ENCODE results near the gene FAM120AOS. TPM values are rescaled to one million over a fixed set of nuclear protein-coding genes. Genes with fewer than 3 reads are reported as not detected.

FAM120AOS gene
- total RNA-seq, 2 experiments from 2014 or later: 47.1 to 55.7 TPM

DNA sequence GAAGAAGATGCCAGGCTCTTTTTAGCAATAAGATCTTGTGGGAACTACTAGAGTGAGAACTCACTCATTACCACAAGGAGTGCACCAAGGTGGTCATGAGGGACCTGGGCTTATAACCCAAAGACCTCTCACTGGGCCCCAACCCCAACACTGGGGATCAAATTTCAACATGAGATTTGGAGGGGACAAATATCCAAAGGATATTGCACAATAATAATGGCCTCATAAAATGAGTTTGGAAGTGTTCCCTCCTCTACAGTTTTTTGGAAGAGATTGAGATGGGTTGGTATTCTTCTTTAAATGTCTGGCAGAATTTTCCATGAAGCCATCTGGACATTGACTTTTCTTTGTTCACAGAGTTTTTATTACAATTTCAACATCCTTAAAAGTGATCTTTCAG lies 39.9 kb downstream of the FAM120AOS start:
- CTCF ChIA-PET (ENCODE audit: unreplicated experiment): no interaction called here

DNA sequence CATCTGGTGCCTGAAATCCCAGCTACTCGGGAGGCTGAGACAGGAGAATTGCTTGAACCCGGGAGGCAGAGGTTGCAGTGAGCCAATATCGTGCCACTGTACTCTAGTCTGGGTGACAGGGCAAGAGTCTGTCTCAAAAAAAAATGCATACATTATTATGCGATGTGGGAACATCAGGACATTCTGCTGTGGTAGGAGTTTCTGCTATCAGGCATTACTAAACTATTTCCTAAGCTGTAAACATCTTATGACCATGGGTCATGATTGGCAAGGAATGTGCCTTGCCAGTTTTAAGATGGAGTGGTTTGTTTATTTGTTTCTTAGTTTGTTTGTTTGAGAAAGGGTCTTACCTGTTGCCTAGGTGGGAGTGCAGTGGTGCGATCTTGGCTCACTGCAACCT lies 47.0 kb downstream of the FAM120AOS start:
- Histone ChIP-seq H4K20me1 (ENCODE audit: insufficient read depth, low read length) (no peaks in the 10 kb centered on the region), H3K4me2 (ENCODE audit: low read length) (no peak overlapping the region), H2AFZ (ENCODE audit: low read length) (no peak overlapping the region), H3K79me2 (ENCODE audit: insufficient read depth, low read depth, low read length) (no peaks in the 10 kb centered on the region), H3K36me3 (ENCODE audit: insufficient read depth, low read length) (no peaks in the 10 kb centered on the region), H3K9me2 (ENCODE audit: insufficient read depth, low read length) (no peaks in the 10 kb centered on the region), H3K4me1 (ENCODE audit: insufficient read depth, low read length, poor library complexity, severe bottlenecking) (no peaks in the 10 kb centered on the region), H3K9me3 (ENCODE audit: low read length) (no peaks in the 10 kb centered on the region), H3K27ac (ENCODE audit: low read depth, low read length, poor library complexity, severe bottlenecking) (no peak overlapping the region), H3K4me3 (ENCODE audit: low read depth, low read length, poor library complexity, severe bottlenecking) (no peak overlapping the region)
- DNase-seq (ENCODE audit: low spot score): no peak
- TF ChIP-seq EZH2phosphoT487 (IDR thresholded peaks at IDR 0.05; ENCODE audit: borderline replicate concordance, low read depth, low read length): no peak
- TF ChIP-seq, protein P1, sequence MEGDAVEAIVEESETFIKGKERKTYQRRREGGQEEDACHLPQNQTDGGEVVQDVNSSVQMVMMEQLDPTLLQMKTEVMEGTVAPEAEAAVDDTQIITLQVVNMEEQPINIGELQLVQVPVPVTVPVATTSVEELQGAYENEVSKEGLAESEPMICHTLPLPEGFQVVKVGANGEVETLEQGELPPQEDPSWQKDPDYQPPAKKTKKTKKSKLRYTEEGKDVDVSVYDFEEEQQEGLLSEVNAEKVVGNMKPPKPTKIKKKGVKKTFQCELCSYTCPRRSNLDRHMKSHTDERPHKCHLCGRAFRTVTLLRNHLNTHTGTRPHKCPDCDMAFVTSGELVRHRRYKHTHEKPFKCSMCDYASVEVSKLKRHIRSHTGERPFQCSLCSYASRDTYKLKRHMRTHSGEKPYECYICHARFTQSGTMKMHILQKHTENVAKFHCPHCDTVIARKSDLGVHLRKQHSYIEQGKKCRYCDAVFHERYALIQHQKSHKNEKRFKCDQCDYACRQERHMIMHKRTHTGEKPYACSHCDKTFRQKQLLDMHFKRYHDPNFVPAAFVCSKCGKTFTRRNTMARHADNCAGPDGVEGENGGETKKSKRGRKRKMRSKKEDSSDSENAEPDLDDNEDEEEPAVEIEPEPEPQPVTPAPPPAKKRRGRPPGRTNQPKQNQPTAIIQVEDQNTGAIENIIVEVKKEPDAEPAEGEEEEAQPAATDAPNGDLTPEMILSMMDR (conservative IDR thresholded peaks at IDR 0.05; ENCODE audit: low read length): no peak
- intact Hi-C loops (cut with micrococcal nuclease; ENCODE audit: unreplicated experiment): no loop called here
- POLR2A ChIA-PET: no interaction called here
- no TSS peak for BruUV-seq (replicated peaks)
- CTCF ChIA-PET (ENCODE audit: unreplicated experiment): no interaction called here

More for the DNA sequence above, 39.9 kb downstream of the FAM120AOS start:
- no peak overlapping the region for H3K4me2 ChIP-seq (ENCODE audit: low read length)
- intact Hi-C loops (cut with micrococcal nuclease; ENCODE audit: unreplicated experiment): no loop called here
- DNase-seq (ENCODE audit: low spot score): no peak
- H4K20me1 ChIP-seq (ENCODE audit: insufficient read depth, low read length): no peaks in the 10 kb centered on the region
- H3K79me2 ChIP-seq (ENCODE audit: insufficient read depth, low read depth, low read length): no peaks in the 10 kb centered on the region
- H3K27ac ChIP-seq (ENCODE audit: low read depth, low read length, poor library complexity, severe bottlenecking): no peak overlapping the region
- TF ChIP-seq EZH2phosphoT487 (IDR thresholded peaks at IDR 0.05; ENCODE audit: borderline replicate concordance, low read depth, low read length): no peak
- TF ChIP-seq, protein P1 (conservative IDR thresholded peaks at IDR 0.05; ENCODE audit: low read length): no peak
- H3K36me3 ChIP-seq (ENCODE audit: insufficient read depth, low read length): no peaks in the 10 kb centered on the region
- H3K4me3 ChIP-seq (ENCODE audit: low read depth, low read length, poor library complexity, severe bottlenecking): no peak overlapping the region
- H3K9me3 ChIP-seq (ENCODE audit: low read length): no peaks in the 10 kb centered on the region
- no peaks in the 10 kb centered on the region for H3K4me1 ChIP-seq (ENCODE audit: insufficient read depth, low read length, poor library complexity, severe bottlenecking)
- H2AFZ ChIP-seq (ENCODE audit: low read length): no peak overlapping the region
- POLR2A ChIA-PET: no interaction called here
- H3K9me2 ChIP-seq (ENCODE audit: insufficient read depth, low read length): no peaks in the 10 kb centered on the region
- no TSS peak for BruUV-seq (replicated peaks)

DNA sequence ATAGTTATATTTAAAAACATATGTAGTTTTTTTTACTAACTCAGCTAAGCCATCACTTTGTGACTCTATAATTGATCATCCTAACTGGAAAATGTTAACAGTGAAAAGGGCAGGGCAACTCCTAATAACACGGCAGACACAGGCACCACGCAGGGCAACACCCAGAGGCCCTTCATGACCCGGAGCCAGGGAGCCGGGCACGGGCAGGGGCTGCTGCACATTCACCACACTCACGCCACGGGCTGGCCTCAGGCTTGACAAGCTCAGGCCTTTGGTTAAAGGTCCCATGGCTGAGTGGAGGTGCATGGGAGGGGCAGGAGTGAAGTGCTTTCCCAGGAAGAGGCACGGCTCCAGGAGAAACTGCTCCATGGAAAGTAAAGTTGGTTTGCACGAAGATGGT lies 54.9 kb downstream of the FAM120AOS start:
- POLR2A ChIA-PET: no interaction called here
- no peaks in the 10 kb centered on the region for H3K4me1 ChIP-seq (ENCODE audit: insufficient read depth, low read length, poor library complexity, severe bottlenecking)
- BruUV-seq (replicated peaks): no TSS peak
- H3K36me3 ChIP-seq (ENCODE audit: insufficient read depth, low read length): no peaks in the 10 kb centered on the region
- no peak overlapping the region for H3K4me2 ChIP-seq (ENCODE audit: low read length)
- H2AFZ ChIP-seq (ENCODE audit: low read length): no peak overlapping the region
- no peaks in the 10 kb centered on the region for H3K79me2 ChIP-seq (ENCODE audit: insufficient read depth, low read depth, low read length)
- no peak overlapping the region for H3K4me3 ChIP-seq (ENCODE audit: low read depth, low read length, poor library complexity, severe bottlenecking)
- no peaks in the 10 kb centered on the region for H4K20me1 ChIP-seq (ENCODE audit: insufficient read depth, low read length)
- intact Hi-C loops (cut with micrococcal nuclease; ENCODE audit: unreplicated experiment): no loop called here
- DNase-seq (ENCODE audit: low spot score): no peak
- TF ChIP-seq, protein P1 (conservative IDR thresholded peaks at IDR 0.05; ENCODE audit: low read length): no peak
- TF ChIP-seq EZH2phosphoT487 (IDR thresholded peaks at IDR 0.05; ENCODE audit: borderline replicate concordance, low read depth, low read length): no peak
- H3K9me2 ChIP-seq (ENCODE audit: insufficient read depth, low read length): no peaks in the 10 kb centered on the region
- CTCF ChIA-PET (ENCODE audit: unreplicated experiment): no interaction called here
- H3K27ac ChIP-seq (ENCODE audit: low read depth, low read length, poor library complexity, severe bottlenecking): no peak overlapping the region
- no peaks in the 10 kb centered on the region for H3K9me3 ChIP-seq (ENCODE audit: low read length)
